CD4-positive, alpha-beta T cell treated with Interleukin-17A for 4 hours (primary cell): Measurements from ENCODE around the gene ADAMTS19.

Experiments
- DNase-seq: peaks from one replicate; pipeline ENCODE4 v3.0.0-alpha.2; 2020; ENCODE audit warnings: mixed read lengths

Gene ADAMTS19

GRCh38 chr5:129689045-129689444, 228.9 kb downstream of the ADAMTS19 start:
- DNase-seq: no peak

GRCh38 chr5:129691220-129691619, 231.1 kb downstream of the ADAMTS19 start:
- DNase-seq: no peak

GRCh38 chr5:129696636-129697035, 236.5 kb downstream of the ADAMTS19 start:
- no peak for DNase-seq

GRCh38 chr5:129698661-129699060, 238.6 kb downstream of the ADAMTS19 start:
- no peak for DNase-seq

- DNase-seq: no peak
Measured at GRCh38 chr5:129716235-129716634, 256.1 kb downstream of the ADAMTS19 start.

- no peak for DNase-seq
Measured at GRCh38 chr5:129716651-129717050, 256.6 kb downstream of the ADAMTS19 start.

- no peak for DNase-seq
Measured at GRCh38 chr5:129717751-129718310, 257.7 kb downstream of the ADAMTS19 start.

- no peak for DNase-seq
Measured at GRCh38 chr5:129718471-129719090, 258.5 kb downstream of the ADAMTS19 start.

- DNase-seq: no peak
Measured at GRCh38 chr5:129724222-129724621, 264.1 kb downstream of the ADAMTS19 start.

- no peak for DNase-seq
Measured at GRCh38 chr5:129724647-129725046, 264.5 kb downstream of the ADAMTS19 start.

DNA sequence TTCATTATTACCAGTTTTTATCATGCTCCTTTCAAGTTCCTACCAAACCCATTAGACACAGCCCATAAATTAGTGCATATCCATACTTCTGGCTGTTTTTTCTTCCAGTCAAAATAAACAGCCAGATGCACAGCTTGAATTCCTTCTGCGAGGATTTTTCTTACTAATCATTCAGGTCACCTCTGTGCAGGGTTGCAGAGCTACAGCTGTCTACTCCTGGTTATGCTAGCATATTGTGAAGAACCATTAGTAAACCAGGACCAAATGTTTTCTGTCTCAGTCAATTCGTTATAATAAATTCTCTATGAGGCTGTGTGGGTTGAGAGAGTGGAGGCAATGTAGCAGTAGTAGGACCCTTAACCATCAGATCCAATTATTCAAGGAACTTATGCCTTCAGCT, 279.7 kb downstream of the ADAMTS19 start:
- DNase-seq: no peak

DNA sequence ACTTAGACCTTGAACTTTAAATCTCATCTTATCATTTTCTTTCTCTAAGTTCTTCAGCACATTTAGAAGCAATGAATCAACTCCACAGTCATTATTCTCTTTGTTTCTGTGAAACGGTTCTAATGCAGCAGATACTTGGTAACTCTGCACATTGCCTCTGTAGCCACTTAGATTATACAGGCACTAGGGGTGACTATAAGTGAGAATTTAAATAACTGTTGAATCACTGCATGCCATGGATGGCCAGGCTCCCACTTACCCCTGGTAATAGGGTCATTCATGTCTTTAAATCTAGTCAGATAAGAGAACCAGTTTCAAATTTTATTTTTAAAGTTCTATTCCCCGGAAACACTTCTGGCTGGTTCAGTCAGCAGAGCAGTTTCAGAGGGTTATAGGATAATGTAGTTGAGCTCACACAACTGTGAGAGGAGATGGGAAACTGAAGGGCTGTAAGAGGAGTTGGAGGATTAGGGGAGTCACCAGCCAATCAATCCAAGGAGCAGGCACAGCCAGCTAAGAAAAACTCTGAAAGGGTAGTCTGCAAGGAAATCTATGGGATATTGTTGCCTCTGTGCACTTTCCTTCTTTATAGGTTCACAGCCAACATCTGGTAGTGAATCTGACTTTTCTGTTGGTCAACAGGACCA, 283.6 kb downstream of the ADAMTS19 start:
- DNase-seq: no peak

DNA sequence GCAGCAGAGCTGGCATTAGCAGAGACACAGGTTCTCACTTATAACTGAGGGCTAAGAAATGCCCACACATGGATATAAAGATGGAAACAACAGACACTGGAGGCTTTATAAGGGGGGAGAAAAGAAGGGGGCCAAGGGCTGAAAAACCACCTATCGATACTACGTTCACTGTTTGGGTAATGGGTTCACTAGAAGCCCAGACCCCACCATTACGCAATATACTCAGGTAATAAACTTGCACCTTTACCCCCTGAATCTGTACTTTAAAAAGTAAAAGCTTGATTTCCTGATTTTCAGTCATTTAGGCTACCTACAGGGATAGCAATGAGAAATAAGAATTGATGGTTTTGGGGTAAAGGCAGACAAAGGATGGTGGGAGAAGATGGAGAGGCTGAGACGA, 285.9 kb downstream of the ADAMTS19 start:
- DNase-seq: no peak

GRCh38 chr5:129746876-129747275, 286.8 kb downstream of the ADAMTS19 start:
- DNase-seq: no peak

DNA sequence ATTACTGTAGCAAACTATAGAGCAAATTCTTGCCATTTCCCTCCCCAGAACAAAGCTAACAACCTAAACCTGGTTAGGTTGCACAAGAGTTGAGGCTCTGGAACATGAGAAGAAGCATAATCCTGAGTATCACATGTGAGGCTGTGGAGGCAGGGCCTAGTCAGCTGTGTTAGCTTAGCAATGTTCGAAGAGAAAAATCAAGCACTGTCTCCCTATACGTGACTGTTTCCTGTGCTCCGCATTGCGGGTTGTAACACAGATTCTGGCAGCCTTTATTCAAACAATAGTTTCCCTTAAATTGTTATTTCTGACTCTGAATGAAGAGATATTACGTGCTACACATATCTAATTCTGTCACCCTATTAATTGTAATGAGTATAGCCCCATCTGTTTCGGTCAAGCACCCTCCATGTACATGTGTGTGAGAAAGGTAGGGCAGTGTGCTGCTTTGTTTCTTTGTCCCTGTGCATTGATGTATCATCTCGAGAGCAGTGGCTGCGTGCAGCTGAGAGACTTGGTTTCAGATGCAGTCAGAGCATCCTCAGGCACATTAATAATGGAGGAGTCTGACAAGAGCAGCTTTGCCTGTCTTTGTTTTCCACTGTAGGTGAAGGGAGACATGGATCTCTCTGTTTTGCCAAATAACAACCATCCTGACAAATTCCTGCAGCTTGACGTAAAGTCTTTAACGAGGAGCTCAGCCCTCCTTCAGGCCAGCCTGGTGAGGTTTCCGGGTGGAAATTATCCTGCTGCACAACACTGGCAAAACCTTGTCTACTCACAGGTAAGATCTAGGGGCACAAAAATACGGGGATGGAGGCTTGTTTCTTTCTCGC, 287.7 kb downstream of the ADAMTS19 start, which contains the start of gene MINAR2:
Gene MINAR2 (plus strand): TSS at position 523 of the 836 bp plus-strand sequence. CDS start 97 bp downstream, at position 620.
- DNase-seq: no peak

- no peak for DNase-seq
Measured at GRCh38 chr5:129748913-129749880, 289.1 kb downstream of the ADAMTS19 start.

- DNase-seq: no peak
Measured at GRCh38 chr5:129760636-129761325, 300.7 kb downstream of the ADAMTS19 start.

DNA sequence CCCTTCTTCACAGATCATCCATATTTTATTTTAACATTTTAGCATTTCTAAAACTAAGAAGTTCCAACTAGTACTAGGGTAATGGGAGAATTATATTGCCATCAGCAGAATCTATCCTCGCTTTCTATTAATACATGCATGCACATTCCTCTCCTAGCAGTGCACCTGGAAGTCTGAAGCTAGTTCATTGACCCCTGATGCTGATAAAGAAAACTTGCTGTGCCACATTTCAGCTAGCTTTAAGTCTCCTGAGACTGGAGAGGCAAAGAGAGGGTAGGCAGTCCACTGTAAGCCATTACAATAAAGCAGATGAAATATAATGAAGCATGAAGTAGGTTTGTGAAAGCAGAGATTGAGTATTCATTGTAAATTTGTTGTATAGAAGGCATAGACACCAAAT, 303.6 kb downstream of the ADAMTS19 start:
- no peak for DNase-seq

- no peak for DNase-seq
Measured at GRCh38 chr5:129766798-129767197, 306.7 kb downstream of the ADAMTS19 start.

- peak; percentile 57 for DNase-seq
Measured at GRCh38 chr5:129767927-129768380, 307.9 kb downstream of the ADAMTS19 start.

DNA sequence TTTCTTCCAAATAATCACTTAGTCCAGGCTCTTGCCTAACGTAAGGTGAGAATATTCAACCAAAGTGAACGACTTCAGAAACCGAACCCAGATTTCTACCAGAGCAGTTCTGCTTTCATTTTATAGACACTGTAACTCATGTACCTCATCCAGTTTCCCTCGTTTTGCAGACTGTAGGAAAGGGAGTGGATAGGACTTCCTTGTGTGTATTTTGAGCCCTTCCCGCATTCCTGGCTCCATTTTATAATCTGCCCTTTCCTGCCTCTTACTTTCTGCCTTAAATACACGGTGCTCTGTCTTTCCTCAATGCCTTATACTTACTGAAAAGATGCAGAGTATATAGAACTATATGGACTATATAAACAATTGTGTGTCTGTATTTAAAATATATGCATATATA, 308.6 kb downstream of the ADAMTS19 start:
- DNase-seq: no peak
